GM12892 (cell line): ENCODE measurements around the gene HCRTR1.

ENCODE experiments used
- DNase-seq: peaks from one replicate; pipeline ENCODE4 v3.0.0; 2011; ENCODE audit not compliant: insufficient read length
- FAIRE-seq: peaks from 2 replicates; lab custom pipeline; 2011; peaks lifted over from hg19 to GRCh38; lab: Jason Lieb, UNC
- POLR2A ChIP-seq: IDR thresholded peaks from 2 replicates; pipeline ENCODE4 v1.6.1; 2011; ENCODE audit warnings: low read depth, low read length, control low read depth
- POLR2AphosphoS5 ChIP-seq: IDR thresholded peaks from 2 replicates; pipeline ENCODE4 v1.6.1; 2011; ENCODE audit warnings: low read depth, low read length, control low read depth
- TAF1 ChIP-seq: IDR thresholded peaks from 2 replicates; pipeline ENCODE4 v1.6.1; 2011; ENCODE audit warnings: low read depth, mild to moderate bottlenecking, control low read depth, low read length, borderline replicate concordance

The HCRTR1 gene

GRCh38 chr1:31575369-31576140 lies 41.9 kb upstream of the HCRTR1 start:
- TF ChIP-seq POLR2AphosphoS5: no peak
- no peak for TF ChIP-seq POLR2A
- no peak for TF ChIP-seq TAF1
- FAIRE-seq (no peak), DNase-seq (no peak)

DNA sequence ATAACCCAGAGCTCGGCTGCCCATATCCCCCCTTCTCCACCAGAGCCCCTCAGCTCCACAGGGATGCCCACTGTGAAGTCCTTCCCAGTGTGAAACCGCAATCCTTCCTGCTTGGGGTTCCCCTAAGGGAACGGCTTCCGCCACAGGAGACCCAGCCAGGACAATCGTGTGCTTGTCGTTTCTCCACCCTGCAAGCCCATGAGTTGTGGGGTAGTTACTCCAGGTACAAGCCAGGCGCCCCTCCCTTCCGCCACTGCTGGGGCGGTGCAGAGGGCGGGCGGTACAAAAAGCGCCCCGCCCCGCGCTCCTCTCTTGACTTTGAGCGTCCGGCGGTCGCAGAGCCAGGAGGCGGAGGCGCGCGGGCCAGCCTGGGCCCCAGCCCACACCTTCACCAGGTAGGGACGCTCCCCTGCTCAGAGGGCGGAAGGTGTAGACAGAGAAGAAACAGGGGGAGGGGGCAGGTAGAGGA lies 41.3 kb upstream of the HCRTR1 start, which contains the start of gene TINAGL1:
Gene TINAGL1 (plus strand): TSS at position 315 of the 469 bp plus-strand sequence. CDS start 634 bp downstream, outside the sequence.
- no peak for TF ChIP-seq TAF1
- no peak for TF ChIP-seq POLR2A
- TF ChIP-seq POLR2AphosphoS5: no peak
- FAIRE-seq: no peak
- DNase-seq: no peak

DNA sequence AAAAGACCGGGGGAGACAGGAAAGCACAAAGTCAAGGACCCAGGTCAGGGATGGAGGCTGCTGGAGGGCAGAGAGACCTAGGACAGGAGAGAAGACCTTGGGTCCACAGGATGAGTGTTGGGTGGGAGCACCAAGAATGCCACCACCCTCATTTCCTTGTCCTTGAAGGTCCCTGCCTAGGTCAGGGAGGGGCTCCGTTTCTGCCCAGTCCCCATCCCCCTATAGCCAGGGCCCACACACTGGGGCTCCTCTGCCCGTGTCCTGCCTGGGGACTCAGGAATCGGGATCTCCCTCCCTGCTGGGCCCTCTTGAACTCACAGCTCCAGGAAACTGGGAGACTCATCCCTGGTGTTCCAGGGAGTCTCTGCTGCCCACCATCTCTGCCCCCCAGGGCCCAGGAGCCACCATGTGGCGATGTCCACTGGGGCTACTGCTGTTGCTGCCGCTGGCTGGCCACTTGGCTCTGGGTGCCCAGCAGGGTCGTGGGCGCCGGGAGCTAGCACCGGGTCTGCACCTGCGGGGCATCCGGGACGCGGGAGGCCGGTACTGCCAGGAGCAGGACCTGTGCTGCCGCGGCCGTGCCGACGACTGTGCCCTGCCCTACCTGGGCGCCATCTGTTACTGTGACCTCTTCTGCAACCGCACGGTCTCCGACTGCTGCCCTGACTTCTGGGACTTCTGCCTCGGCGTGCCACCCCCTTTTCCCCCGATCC lies 40.6 kb upstream of the HCRTR1 start:
- DNase-seq (no peak), FAIRE-seq (no peak)
- TF ChIP-seq TAF1 (no peak), POLR2A (no peak), POLR2AphosphoS5 (no peak)

- TF ChIP-seq POLR2AphosphoS5 (no peak), TAF1 (no peak), POLR2A (no peak)
- no peak for FAIRE-seq
- no peak for DNase-seq
Measured at GRCh38 chr1:31577515-31578192, 39.8 kb upstream of the HCRTR1 start.

- FAIRE-seq (no peak), DNase-seq (no peak)
Measured at GRCh38 chr1:31579374-31579773, 38.1 kb upstream of the HCRTR1 start.

DNA sequence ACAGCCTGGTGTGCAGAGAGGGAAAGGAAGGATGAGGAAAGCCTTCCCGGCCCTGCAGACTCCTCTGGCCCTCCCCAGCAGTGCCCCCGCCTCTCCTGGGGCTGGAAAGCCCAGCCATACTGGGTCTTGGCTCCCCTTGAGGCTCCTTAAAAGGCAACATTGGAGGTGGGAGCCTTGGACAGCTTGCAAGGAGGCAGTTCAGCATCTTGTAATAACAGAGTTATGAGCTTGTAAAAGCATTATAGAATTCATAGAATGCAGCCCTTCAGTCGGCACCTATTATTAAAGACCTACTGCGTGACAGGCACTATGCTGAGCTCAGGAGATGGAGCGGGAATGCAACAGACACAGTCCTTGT lies 37.0 kb upstream of the HCRTR1 start:
- FAIRE-seq: no peak
- no peak for TF ChIP-seq POLR2A
- no peak for TF ChIP-seq TAF1
- TF ChIP-seq POLR2AphosphoS5: no peak

More at GRCh38 chr1:31579374-31579773, 38.1 kb upstream of the HCRTR1 start:
- no peak for TF ChIP-seq POLR2A
- TF ChIP-seq TAF1: no peak
- no peak for TF ChIP-seq POLR2AphosphoS5

DNA sequence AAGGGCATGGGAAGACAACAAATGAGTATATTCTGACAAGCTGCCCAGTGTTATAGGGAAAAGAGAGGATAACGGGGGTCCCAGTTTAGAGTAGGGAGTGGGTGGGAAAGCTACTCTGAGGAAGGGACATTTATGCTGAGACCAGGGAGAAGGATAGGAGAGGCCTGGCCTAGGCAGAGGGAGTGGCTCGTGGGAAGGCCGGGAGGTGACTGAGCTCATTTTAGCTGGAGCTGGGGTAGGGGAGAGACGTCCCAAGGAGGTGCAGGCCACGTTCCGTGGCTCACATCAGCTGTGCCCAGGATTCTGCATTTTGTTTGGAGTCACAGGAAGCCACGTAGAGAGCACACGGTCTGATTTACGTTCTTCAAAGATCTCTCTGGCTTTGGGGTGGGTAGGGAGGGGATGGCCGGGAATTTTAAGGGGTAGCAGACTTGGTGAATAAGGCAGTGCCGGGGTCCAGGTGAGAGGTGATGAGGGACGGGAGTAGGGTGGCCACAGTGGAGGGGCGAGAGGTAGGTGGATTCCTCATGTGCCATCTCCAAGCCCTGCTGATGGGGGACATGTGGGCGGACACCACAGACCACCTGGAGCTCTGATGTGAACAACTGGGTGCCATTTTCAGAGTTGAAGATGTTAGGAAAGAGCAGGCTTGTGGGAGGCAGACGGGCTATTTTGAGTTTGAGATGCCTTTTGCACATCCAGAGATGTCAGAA lies 36.4 kb upstream of the HCRTR1 start:
- no peak for FAIRE-seq
- no peak for DNase-seq
- TF ChIP-seq POLR2AphosphoS5: no peak
- TF ChIP-seq POLR2A: no peak

More for the DNA sequence above, 37.0 kb upstream of the HCRTR1 start:
- DNase-seq: no peak

- TF ChIP-seq POLR2A: no peak
- DNase-seq (no peak), FAIRE-seq (no peak)
Measured at GRCh38 chr1:31581821-31582810, 35.4 kb upstream of the HCRTR1 start.

GRCh38 chr1:31583082-31583994 lies 34.2 kb upstream of the HCRTR1 start:
- DNase-seq (no peak), FAIRE-seq (no peak)

More at GRCh38 chr1:31583082-31583994, 34.2 kb upstream of the HCRTR1 start:
- no peak for TF ChIP-seq TAF1
- no peak for TF ChIP-seq POLR2A
- no peak for TF ChIP-seq POLR2AphosphoS5
